ENCODE measurements around the gene LRP1. TPM values are rescaled to one million over a fixed set of nuclear protein-coding genes. Genes with fewer than 3 reads are reported as not detected.
A peak's percentile ranks its signal among the peaks of the same experiment; 100 is the strongest.

LRP1 gene
- total and polyA plus RNA-seq, 2 of the 13 experiments (the other 11 are each of a cell fraction or from before 2014, with no cell fraction given) = 14.7 to 30.8 TPM

DNA sequence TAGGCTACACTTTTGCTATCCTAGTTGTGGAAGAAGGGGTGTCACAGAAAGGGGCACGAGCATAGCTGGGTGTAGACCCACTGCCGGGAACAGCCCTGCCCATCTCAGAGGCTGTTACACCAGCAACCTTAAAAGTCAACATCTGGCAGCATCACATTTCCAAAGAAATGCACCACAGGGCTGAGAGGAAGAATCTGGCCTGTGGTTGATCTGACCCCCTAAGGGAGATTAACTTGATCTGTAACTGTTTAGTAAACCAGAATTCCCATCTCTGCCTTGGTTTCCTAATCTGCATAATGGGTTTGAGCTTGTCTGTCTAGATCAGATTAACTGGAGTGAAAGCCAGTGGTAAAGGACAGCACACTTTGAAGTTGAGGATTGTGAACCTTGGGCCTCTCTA, 17.8 kb downstream of the LRP1 start:
- no peaks in the 10 kb centered on the region for H4K20me1 ChIP-seq (ENCODE audit: insufficient read depth, low read length)
- intact Hi-C loops (cut with micrococcal nuclease; ENCODE audit: unreplicated experiment) = no loop called here
- H3K27ac ChIP-seq (ENCODE audit: extremely low read length, insufficient read depth, low read length) = peak overlapping the region; percentile 92
- 67% methylated on average over 1 of the region's 2 CpGs for WGBS (ENCODE audit: low lambda C conversion rate)
- CTCF ChIA-PET (ENCODE audit: low intra/inter-chr PET ratio, low total read pairs) = no interaction called here
- peaks cover 90% of the 10 kb centered on the region for H3K4me1 ChIP-seq (ENCODE audit: insufficient read depth, low read length)
- in situ Hi-C loops (cut with HindIII; ENCODE audit: extremely low pct_ligation_motif_present, low pct_unique_long_range_greater_than_20kb) = no loop called here
- FAIRE-seq = no peak
- no peak overlapping the region for H3K4me3 ChIP-seq (replicated peaks in 1 of 3; ENCODE audit: insufficient read depth in 1 of 3, low read depth in 2 of 3, low read length in 3 of 3)
- no TSS peak for BruUV-seq (replicated peaks)
- peaks cover 32 to 46% of the 10 kb centered on the region in 2 experiments for H3K36me3 ChIP-seq (replicated peaks in 1 of 2; ENCODE audit: control insufficient read depth in 1 of 2, insufficient read depth in 2 of 2, low read length in 2 of 2)
- ATAC-seq = no peak
- POLR2A ChIA-PET = interaction anchor here (1.4 to 11.4 kb wide), 5 partner anchors 15 to 77 kb away, joined by 4 to 827 read pairs (median 14); partner anchors contain the start of genes LRP1 and STAT6
- no peaks in the 10 kb centered on the region for H3K27me3 ChIP-seq (ENCODE audit: control insufficient read depth in 1 of 2, insufficient read depth in 2 of 2, low read length in 2 of 2)
- no peak overlapping the region for H3K9ac ChIP-seq (ENCODE audit: insufficient read depth, low read depth, low read length)
- peaks cover 7% of the 10 kb centered on the region for H3K79me2 ChIP-seq (ENCODE audit: insufficient read depth, low read length)
- no peak overlapping the region for H2AFZ ChIP-seq (ENCODE audit: low read length)
- peak overlapping the region; percentile 63; the same call in 1 of the 2 replicates for H3K4me2 ChIP-seq (ENCODE audit: low read depth, low read length)
- DNase-seq (ENCODE audit: low spot score) = no peak
- TF ChIP-seq CHD4 (IDR thresholded peaks at IDR 0.05; ENCODE audit: borderline replicate concordance, low read length) = peak; percentile 72; the same call in 1 of the 2 replicates
- 0 out of 2 replicates have a peak, but pooled peaks have one; percentile 13 for TF ChIP-seq ZMYM3 (CRISPR knock-in tag; IDR thresholded peaks at IDR 0.05)
- TF ChIP-seq ASH2L (IDR thresholded peaks at IDR 0.05; ENCODE audit: insufficient read length, low read depth, low read length) = no peak
- TF ChIP-seq, protein P1, sequence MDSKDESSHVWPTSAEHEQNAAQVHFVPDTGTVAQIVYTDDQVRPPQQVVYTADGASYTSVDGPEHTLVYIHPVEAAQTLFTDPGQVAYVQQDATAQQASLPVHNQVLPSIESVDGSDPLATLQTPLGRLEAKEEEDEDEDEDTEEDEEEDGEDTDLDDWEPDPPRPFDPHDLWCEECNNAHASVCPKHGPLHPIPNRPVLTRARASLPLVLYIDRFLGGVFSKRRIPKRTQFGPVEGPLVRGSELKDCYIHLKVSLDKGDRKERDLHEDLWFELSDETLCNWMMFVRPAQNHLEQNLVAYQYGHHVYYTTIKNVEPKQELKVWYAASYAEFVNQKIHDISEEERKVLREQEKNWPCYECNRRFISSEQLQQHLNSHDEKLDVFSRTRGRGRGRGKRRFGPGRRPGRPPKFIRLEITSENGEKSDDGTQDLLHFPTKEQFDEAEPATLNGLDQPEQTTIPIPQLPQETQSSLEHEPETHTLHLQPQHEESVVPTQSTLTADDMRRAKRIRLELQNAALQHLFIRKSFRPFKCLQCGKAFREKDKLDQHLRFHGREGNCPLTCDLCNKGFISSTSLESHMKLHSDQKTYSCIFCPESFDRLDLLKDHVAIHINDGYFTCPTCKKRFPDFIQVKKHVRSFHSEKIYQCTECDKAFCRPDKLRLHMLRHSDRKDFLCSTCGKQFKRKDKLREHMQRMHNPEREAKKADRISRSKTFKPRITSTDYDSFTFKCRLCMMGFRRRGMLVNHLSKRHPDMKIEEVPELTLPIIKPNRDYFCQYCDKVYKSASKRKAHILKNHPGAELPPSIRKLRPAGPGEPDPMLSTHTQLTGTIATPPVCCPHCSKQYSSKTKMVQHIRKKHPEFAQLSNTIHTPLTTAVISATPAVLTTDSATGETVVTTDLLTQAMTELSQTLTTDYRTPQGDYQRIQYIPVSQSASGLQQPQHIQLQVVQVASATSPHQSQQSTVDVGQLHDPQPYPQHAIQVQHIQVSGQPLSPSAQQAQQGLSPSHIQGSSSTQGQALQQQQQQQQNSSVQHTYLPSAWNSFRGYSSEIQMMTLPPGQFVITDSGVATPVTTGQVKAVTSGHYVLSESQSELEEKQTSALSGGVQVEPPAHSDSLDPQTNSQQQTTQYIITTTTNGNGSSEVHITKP (CRISPR knock-in tag; IDR thresholded peaks at IDR 0.05; ENCODE audit: low read depth) = no peak
- no peak for TF ChIP-seq ZZZ3 (CRISPR knock-in tag; IDR thresholded peaks at IDR 0.05; ENCODE audit: borderline replicate concordance)
- peak; percentile 92 for TF ChIP-seq ZNF629 (CRISPR knock-in tag; conservative IDR thresholded peaks at IDR 0.05)
- TF ChIP-seq, protein P2, sequence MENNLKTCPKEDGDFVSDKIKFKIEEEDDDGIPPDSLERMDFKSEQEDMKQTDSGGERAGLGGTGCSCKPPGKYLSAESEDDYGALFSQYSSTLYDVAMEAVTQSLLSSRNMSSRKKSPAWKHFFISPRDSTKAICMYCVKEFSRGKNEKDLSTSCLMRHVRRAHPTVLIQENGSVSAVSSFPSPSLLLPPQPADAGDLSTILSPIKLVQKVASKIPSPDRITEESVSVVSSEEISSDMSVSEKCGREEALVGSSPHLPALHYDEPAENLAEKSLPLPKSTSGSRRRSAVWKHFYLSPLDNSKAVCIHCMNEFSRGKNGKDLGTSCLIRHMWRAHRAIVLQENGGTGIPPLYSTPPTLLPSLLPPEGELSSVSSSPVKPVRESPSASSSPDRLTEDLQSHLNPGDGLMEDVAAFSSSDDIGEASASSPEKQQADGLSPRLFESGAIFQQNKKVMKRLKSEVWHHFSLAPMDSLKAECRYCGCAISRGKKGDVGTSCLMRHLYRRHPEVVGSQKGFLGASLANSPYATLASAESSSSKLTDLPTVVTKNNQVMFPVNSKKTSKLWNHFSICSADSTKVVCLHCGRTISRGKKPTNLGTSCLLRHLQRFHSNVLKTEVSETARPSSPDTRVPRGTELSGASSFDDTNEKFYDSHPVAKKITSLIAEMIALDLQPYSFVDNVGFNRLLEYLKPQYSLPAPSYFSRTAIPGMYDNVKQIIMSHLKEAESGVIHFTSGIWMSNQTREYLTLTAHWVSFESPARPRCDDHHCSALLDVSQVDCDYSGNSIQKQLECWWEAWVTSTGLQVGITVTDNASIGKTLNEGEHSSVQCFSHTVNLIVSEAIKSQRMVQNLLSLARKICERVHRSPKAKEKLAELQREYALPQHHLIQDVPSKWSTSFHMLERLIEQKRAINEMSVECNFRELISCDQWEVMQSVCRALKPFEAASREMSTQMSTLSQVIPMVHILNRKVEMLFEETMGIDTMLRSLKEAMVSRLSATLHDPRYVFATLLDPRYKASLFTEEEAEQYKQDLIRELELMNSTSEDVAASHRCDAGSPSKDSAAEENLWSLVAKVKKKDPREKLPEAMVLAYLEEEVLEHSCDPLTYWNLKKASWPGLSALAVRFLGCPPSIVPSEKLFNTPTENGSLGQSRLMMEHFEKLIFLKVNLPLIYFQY (CRISPR knock-in tag; IDR thresholded peaks at IDR 0.05; ENCODE audit: borderline replicate concordance) = no peak
- 0 out of 2 replicates have a peak, but pooled peaks have one; percentile 55 for TF ChIP-seq KDM1A (CRISPR knock-in tag; IDR thresholded peaks at IDR 0.05)
- no peaks in the 10 kb centered on the region for H3K9me3 ChIP-seq (ENCODE audit: low read length)

Measured in HepG2 (cell line).